ENCODE data around the gene GPR155.
"Not testable (repeated sequence)": the region's sequence is repeated elsewhere in the genome, so short reads cannot be mapped to it uniquely, and the experiment has no call there.

Gene GPR155

DNA sequence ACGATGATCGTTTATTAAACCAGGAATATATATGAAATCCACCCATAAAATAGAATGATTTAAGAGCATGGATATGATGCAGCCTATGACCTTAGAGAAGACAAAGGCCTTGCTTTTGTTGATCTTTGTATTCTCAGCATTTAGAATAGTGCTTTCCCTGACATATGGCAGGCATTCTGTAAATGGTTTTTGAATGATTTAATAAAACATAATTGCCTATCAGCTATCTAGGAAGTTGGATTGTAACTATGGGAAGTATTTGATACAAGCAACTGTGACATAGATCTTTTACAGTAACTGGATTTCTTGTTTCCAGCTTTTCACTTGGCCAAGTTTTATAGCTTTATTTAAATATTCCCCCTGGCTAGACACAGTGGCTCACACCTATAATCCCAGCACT lies 5.1 kb upstream of the GPR155 start:
- no peak for DNase-seq

DNA sequence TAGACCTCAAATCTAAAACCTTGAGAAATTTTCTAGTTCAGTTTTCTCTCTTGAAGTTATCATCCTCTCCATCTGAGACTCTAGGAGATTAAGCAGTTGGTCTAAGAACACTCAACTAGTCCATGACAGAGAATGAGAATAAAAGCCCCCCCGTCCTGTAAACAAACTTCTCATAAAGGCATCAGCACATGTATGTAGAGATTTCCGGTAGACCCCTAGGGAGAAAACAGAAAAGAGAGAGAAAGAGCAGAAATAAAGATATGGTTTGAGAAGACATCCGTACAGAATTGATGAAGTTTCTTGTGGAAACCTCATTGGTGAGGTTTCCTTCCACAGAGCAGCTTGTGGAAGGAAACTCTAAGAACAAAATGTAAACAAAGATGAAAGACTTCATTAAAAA lies 3.2 kb upstream of the GPR155 start:
- DNase-seq = no peak

DNA sequence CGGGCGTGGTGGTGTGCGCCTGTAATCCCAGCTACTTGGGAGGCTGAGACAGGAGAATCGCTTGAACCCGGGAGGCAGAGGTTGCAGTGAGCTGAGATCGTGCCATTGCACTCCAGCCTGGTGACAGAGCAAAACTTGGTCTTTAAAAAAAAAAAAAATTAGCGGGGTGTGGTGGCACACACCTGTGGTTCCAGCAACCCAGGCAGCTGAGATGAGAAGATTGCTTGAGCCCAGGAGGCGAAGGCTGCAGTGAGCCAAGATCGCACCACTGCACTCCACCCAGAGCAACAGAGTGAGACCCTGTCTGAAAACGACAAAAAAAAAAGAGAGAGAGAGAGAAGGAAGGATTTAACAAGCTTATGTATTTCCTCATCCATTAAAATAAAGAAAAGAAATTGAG lies 2.7 kb upstream of the GPR155 start:
- not testable (repeated sequence) for DNase-seq

DNA sequence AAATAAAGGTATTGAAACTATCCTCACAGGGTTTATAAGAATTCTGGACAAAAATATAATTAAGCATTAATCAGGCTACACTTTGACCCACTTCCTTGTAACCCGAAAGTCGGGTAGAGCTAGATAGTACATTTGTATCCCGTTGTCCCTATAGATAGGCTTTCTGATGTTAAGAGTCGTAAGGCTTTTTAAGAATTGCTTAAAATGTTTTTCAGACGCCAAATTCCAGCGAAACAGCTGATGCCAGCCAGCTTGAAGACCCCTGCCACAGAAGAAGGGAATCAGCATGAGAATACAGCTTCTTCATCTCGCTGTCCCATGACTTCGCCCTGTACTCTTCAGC lies 962 bp upstream of the GPR155 start:
- DNase-seq = no peak

DNA sequence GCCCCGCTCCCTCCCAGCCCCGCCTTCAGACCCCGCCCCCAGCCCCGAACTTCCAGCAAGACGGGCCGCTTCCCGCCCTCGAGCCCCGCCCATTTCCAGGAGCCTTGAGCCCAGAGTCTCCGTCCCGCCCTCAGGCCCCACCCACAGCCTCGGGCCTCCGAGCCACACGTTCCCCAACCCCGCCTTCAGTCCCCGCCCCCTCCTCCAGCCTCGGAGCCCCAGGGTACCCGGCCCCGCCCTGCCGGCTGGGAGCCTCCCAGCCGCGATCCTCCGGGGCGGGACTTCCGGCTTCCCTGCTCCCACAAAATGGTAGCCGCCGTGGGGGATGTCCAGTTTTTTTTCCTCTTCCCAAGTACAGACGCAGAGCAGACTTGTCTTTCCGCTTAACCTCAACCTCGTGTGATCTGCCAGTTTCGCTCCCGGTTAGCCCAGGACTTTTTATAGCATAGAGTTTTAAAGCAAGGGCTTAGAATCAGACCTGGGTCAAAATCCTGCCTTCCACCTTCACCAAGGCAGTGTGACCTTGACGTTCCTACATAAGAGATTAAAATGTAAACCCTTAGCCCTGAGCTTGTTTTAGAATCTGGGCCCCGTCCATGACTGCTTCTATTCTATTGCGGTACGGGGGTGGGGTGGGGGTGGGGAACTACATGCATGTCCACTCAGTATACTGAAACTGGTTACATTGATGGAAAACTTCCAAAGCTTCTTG lies 435 bp upstream of the GPR155 start:
- peak; percentile 66 for DNase-seq

DNA sequence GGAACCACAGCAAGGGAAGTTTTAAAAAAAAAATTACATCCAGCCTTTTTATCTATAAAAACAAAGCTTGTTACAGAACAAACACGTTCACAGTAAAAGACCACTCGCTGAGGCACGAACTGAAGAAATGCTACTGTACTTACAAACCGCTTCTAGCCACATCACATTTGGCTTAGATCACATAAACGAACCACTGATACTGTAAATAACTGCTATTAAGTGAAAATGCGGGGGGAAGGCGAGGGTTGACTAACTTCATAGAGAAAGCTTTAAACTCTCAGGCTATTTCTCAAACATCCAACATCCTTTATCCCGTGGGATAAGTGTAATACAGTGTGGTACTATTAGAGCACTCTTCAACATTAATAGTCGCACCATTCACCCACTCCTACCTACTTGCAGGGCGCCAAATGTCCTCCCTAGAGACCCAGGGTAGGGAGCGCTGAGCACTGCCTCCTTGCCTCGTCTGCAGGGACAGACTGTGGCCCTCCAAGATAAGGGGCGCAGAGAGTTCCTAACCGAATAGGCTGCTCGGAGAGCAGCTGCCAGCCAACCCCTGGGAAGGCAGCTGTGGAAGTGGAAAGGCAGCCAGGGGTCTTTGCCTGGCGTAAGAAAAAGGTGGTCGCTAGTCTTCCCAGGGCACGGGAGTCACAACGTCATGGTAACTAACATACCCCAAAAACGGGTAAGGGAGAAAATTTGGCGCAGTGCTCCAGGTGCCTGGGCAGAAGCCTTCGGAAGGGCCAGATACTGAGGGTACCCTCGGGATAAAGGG lies 854 bp downstream of the GPR155 start:
- no peak for DNase-seq

DNA sequence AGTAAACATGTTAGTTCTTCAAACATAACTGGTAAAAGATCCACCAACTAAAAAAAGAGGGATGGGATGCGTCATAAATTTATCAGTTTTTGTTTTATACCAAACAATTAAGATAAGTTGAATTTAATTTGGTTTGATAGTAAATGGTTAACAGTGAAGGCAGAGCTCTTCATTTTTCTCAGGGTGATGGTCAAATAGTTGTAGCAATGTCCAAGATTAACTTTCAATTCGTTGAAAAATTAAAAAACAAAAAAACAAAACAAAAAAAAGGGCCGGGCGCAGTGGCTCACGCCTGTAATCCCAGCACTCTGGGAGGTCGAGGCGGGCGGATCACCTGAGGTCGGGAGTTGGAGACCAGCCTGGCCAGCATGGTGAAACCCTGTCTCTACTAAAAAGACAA lies 1.8 kb downstream of the GPR155 start:
- not testable (repeated sequence) for DNase-seq

DNA sequence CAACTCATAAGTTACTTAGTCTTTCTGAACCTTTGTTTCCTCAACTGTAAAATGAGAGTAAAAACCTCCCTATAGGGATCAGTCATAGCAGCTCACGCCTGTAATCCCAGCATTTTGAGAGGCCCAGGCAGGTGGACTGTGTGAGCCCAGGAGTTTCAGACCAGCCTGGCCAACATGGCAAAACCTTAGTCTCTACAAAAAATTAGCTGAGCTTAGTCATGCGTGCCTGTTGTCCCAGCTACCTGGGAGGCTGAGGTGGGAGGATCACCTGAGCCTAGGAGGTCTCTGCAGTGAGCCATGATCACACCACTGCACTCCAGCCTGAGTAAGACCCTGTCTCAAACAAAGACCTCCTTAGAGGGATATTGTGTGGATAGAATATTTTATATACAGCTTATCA lies 2.3 kb downstream of the GPR155 start:
- DNase-seq = no peak

DNA sequence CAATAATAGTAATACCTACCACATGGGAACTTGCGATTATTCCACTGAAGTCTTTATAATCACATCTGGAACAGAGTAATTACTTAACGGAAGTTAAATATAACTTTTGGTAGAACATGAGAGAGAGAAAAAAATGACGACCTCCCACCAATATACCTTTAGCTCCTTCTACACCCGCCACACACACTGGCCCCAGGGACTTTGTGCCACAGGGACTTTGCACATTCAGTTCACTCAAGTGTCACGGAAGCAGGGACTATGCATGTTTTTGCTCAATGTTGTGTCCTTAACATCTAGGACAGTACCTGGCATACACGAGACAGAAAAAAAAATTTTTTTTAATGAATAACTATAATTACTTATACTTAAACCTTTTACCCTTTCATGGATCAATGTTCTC lies 4.0 kb downstream of the GPR155 start:
- no peak for DNase-seq

DNA sequence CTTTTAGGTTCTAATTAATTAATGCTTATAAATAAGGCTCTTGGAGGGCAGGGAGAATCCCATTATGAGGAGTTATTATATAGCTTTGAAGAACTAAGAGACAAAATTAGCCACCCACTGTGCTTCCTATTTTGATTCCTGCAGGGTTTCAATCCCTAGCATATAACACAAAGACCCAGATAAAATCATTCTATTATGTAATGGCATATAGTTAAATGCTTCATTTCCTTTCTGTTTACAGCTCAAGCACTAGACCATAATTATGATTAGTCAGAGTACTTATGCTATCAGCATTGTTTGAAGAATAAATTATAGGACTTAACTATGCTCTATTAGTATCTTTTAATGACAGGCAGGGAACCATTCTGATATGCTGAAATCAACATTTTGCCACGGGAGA lies 9.1 kb downstream of the GPR155 start:
- DNase-seq = no peak

DNA sequence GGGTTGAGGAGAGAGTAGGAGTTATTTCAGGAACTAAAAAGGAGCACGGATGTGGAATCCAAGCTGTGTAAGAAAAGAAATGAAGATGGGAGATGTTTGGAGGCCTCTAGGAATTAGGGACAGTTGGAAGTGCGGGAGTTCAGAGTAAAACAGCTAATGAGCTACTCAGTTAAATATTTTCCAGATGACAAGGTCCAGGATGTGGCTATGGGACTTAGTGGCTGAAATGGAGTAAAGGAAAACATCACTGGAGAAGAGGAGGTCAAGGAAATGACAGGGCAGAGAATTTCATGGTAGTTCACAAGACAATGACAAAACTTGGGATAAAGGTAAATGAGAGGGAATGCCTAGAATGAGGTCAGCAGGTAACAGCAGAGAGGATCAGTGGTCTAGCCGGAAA lies 13.0 kb downstream of the GPR155 start:
- no peak for DNase-seq

DNA sequence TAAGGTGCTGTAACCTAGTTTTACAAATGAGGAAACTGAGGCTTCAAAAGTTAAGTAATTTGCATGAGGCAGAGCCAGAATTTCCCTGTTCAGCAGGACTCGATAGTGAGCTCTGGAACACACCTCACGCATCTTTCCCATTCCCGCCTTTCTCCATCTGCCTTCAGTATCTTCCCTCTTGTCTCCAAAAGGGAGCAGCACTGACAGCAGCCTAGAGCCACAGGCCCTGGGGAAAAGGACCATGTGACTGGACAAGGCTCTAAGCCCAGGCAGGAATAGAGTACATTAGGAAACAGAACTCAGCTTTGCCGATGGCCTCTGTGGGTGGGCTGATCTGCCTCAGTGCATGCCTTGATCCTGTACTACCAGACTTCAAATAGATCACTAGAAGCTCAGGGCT lies 21.5 kb downstream of the GPR155 start:
- DNase-seq = no peak

DNA sequence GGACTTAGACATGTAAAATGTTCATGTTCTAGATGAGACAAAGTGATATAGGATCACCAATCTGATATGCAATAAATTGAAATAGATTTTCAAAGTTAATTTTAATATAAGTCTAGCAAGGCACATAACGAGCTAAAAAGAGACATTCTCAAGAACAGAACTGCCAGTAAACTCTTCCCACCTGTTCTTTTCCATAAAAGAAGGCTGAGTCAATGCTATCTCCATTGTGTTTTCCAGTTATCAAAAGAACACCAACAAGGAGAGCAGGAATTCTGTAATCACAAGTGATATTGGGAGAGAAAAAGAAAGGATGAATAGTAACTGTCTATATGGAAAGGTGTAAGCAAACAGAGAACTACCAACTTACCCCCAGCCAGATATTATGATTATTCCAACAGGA lies 25.6 kb downstream of the GPR155 start:
- no peak for DNase-seq

DNA sequence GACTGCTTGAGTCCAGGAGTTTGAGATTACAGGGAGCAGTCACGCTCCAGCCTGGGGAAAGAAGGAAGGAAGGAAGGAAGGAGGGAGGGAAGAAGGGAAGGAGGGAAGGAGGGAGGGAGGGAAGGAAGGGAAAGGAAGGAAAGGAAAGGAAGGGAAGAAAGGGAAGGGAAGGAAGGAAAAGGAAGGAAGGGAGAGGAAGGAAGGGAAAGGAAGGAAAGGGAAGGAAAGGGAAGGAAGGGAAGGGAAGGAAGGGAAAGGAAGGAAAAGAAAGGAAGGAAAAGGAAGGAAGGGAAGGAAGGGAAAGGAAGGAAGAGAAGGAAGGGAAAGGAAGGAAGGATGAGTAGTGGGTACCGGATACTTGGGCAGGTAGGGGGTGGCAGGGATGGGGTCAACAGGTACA lies 32.3 kb downstream of the GPR155 start:
- DNase-seq = no peak

DNA sequence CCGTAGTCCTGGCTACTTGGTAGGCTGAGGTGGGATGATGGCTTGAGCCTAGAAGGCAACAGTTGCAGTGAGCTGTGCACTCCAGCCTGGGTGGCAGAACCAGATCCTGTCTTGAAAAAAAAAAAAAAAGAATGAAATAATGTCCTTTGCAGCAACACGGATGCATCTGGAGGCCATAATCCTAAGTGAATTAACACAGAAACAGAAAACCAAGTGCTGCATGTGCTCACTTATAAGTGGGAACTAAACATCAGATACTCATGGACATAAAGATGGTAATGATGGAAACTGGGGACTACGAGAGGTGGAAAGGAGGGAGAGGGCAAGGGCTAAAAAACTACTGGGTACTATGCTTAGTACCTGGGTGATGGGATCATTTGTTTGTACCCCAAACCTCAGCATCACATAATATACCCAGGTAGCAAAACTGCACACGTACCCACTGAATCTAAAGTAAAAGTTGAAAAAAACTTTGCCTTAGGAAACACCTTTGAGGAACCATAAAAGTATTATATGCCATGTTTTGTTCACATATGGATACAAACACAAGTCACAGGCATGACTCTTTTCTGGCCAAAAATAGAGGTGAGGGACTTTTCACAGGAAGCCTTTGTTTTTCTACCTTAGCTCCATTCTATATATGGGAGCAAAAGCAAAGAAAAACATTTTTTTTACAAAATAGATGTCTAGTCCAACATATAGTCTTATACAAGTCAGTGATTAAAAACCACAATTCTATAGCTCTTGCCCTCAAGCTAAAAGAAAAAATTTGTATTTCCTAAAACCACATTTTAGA lies 36.6 kb downstream of the GPR155 start:
- DNase-seq = no peak

DNA sequence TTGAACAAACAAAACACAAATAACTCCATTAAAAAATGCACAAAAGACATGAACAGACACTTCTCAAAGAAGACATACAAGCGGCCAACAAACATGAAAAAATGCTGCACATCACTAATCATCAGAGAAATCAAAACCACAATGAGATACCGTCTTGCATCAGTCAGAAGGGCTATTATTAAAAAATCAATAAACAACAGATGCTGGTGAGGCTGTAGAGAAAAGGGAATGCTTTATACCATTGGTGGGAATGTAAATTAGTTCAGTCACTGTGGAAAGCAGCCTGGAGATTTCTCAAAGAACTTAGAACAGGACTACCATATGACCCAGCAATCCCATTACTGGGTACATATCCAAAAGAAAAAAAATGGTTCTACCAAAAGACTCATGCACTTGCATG lies 37.8 kb downstream of the GPR155 start:
- no peak for DNase-seq

DNA sequence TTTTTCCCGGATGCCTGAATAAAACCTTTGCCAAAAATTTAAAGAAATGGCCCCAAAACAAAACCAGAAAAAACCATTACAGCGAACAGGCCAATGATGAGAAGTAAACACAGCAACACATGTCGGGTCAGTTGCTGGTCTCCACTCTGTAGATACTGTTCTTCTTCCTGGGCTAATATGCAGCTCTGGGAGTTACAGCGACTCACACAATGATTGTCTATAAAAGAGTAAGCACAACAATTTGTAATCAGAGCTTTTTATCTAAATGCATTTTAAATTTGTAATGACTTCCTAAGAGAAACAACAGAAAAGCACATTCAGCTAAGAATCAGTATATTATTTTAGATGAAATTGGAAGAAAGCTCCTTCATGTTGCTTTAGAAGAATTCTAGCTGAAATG lies 40.3 kb downstream of the GPR155 start:
- no peak for DNase-seq

DNA sequence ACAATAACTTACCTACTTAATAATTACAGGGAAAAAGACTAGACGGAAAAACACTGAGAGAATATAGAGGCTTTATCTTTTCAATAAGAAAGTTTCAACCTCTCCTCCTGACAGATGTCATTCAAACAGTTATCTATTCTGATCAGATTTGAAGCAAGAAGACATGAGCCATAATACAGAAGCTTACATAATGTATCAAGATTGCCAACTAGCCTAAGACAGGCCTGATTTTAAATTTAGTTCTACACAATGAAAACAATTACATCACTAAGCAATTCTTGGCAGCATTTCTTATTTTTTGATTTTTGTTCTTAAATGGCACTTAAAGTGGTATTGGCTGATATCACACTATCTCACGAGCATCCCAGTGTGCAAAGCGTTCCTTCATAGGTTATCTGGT lies 41.6 kb downstream of the GPR155 start:
- DNase-seq = no peak

DNA sequence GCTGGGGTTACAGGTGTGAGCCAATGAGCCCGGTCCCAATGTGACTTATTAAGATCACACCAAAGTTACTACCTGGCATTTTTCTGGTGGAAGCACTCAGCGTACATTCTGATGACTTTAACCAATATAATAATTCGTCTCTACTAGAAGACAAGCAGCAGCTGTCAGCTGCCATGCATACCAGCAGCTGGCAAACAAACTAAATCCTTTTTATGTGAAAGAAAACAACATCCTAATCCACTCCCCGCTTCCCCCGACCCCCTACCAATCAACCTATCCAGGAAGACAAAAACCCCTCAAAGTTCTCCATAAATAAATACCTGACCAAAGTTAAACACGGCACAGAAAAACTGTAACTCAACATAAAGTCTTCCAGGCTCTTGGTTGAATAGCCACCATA lies 42.1 kb downstream of the GPR155 start:
- no peak for DNase-seq

DNA sequence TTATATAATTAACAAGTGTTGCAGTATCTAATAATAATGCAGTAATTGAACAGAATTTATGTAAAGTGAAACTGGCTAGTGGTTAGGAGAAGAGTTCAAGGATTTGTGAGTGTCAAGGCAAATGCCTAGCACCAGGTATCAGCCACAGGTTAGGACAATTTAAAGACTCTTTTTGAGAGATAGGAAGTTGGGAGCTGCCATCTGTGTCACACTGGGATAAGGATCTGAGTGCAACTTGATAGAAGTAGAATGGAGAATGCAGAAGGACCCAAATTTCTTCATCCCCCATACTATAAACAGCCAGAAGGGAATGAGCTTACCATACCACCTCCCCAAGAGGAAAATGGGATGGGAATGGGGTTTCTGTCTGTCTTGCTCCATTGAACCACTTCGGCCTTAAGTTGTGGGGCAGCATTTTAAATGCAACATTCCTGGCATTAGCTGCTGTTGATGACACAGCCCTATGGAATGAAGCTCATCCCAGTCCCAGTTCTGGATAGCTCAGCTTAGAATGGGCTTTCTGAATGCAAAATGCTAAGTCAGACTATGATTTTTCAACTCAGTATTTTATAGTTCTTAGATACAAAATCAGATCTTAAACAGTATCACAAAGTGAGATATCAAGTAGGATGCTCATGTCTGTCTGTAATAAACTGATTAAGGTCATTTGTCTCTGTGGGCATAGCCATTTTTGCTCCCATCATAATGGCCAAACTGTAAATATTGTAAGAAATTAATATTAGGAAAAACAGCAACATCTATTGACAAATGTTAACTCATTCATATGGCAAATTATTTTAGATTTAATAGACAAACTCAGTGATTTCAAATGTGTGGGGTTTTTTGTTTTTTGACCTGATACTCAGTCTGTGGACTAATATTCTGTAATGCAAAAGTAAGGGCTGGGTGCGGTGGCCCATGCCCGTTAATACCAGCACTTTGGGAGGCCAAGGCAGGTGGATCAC lies 44.0 kb downstream of the GPR155 start:
- DNase-seq = no peak

DNA sequence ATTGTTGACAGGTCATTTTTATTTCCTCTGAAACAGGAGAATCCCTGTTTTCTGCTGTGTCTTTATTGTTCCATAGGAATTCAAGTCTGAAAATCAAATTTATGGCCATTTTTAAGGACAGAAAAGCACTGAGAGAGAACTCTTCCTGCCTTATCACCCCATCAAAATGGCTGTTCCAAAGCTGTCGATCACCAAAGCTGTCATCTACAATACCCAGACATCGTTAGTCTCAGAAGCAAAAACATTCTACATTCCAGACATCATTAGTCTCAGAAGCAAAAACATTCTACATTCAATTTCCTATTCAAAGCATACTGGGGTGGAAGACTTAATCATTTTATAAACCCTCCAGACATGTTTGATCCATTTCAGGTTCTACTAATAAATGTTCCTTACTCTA lies 46.9 kb downstream of the GPR155 start:
- DNase-seq = no peak

DNA sequence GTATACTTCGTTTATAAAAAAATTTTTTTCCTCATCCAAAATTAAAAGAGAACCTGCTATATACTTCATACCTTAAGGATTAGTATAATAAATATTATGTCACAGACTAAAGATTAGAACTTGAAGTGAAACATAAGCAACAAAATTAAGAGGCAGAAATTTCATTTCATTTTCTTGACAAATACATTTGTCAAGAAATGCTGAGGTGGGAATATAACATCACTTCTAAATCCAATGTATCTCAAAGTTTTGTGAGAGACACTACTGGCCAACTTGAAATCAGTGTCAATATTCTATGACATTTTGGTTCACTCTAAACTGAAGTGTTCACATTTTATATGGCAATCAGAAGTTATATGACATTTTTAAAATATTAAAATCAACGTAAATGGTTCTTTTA lies 47.5 kb downstream of the GPR155 start:
- DNase-seq = no peak

Measured in NCI-H187 treated with DMSO at 0.1 percent for 48 hours (cell line).